A673 (cell line): ENCODE results near the gene ENTPD2.

ENCODE experiments used
- EZH2 ChIP-seq: fragments of 200-600 bp; sonication (generic); IDR thresholded peaks from 2 replicates; pipeline ENCODE4 v1.6.1; 2017; ENCODE audit warnings: borderline replicate concordance, low read depth, mild to moderate bottlenecking, mixed read lengths, antibody characterized with exemption, low read length; ENCODE audit not compliant: poor library complexity, severe bottlenecking
- TF ChIP-seq, protein P1 (sequence below): fragments of 300-800, 200-600 bp; sonication (generic); conservative IDR thresholded peaks from 2 replicates; pipeline ENCODE4 v1.5.1; 2017; ENCODE audit warnings: low read depth, mild to moderate bottlenecking, antibody characterized with exemption, low read length, moderate library complexity, mixed read lengths

DNA sequence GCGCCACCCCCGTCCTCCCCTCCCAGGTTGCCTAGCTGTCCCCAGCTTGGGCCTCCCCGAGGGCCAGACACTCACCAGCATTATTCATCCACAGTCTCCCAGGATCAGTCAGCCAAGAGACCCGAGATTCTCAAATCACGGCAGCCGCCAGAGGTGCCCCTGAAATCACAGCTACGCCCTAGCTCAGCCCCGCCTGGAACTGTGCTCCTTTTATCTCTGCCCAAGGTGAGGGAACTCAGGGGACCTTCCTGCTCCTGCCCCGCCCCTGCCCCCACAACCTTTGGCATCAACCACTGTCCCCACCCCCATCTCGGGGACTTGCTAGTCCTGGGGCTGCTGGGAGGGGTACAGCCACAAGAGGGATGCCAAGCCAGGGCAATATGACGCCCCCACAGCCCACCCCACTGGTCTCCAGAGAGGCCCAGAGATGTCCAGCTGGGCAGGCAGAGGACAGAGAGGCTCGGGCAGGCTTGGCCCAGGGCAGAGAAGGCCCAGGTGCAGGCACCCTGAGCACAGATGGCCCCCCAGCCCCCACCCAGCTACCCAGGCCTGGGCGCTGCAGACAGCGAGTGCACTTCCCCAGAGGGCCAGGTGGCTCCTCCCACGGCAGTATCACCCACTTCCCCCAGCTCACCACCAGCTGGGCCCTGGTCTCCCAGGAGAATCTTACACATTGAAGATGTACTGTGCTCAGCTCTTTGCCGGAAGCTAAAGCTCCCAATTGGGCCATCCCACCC, 21.8 kb downstream of the ENTPD2 start, which contains the start of gene FUT7:
- TF ChIP-seq, protein P1, sequence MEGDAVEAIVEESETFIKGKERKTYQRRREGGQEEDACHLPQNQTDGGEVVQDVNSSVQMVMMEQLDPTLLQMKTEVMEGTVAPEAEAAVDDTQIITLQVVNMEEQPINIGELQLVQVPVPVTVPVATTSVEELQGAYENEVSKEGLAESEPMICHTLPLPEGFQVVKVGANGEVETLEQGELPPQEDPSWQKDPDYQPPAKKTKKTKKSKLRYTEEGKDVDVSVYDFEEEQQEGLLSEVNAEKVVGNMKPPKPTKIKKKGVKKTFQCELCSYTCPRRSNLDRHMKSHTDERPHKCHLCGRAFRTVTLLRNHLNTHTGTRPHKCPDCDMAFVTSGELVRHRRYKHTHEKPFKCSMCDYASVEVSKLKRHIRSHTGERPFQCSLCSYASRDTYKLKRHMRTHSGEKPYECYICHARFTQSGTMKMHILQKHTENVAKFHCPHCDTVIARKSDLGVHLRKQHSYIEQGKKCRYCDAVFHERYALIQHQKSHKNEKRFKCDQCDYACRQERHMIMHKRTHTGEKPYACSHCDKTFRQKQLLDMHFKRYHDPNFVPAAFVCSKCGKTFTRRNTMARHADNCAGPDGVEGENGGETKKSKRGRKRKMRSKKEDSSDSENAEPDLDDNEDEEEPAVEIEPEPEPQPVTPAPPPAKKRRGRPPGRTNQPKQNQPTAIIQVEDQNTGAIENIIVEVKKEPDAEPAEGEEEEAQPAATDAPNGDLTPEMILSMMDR, result no peak
- no peak for TF ChIP-seq EZH2
